ENCODE results near the gene MAPKAPK2. TPM values are rescaled to one million over a fixed set of nuclear protein-coding genes. Genes with fewer than 3 reads are reported as not detected.

Gene MAPKAPK2
- total and polyA plus RNA-seq, 2 of the 13 experiments (the other 11 are each of a cell fraction or from before 2014, with no cell fraction given): 16.6 to 34.0 TPM

DNA sequence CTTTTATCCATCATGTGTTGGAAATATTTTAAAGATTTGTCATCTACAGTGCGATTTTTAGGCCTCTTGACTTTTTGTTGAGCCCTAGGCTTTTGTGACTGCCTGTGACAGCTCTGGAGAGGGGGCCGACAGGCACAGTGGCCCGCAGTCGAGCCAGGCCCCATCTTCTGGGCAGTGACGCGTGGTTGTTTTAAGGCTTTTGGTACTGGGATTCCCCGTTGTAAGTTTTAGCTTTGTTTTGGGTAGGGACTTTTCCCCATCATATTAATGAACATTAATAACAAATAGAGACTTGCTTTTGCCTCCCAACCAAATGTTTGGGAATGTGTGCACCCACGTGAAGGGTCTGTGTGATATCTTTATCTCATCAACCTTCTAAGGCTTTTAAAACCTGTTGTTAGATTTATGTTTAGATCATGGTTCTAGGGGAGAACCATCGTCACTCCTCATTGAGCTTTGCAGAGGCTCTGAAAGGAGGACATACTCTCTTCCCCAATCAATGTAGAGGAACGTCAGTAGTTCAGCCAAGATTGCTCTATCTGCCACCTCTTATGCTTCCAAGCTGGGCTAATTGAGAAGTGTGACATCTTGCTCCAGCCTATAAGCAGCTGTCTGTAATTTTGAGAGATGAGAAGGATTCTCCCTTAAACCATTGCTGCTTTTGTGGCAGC is 34.6 kb downstream of the MAPKAPK2 start:
- Histone ChIP-seq H3K79me2 (ENCODE audit: insufficient read depth, low read length) (peaks cover 30% of the 10 kb centered on the region), H3K27me3 (ENCODE audit: control insufficient read depth in 1 of 2, insufficient read depth in 2 of 2, low read length in 2 of 2) (no peaks in the 10 kb centered on the region), H3K9ac (ENCODE audit: insufficient read depth, low read depth, low read length) (no peak overlapping the region), H3K4me1 (ENCODE audit: insufficient read depth, low read length) (peaks cover 49% of the 10 kb centered on the region), H3K36me3 (replicated peaks in 1 of 2; ENCODE audit: control insufficient read depth in 1 of 2, insufficient read depth in 2 of 2, low read length in 2 of 2) (no peaks in the 10 kb centered on the region), H3K27ac (ENCODE audit: extremely low read length, insufficient read depth, low read length) (no peak overlapping the region), H2AFZ (ENCODE audit: low read length) (no peak overlapping the region), H4K20me1 (ENCODE audit: insufficient read depth, low read length) (peaks cover 13% of the 10 kb centered on the region; the same call in 1 of the 2 replicates), H3K9me3 (ENCODE audit: low read length) (no peaks in the 10 kb centered on the region), H3K4me2 (ENCODE audit: low read depth, low read length) (no peak overlapping the region), H3K4me3 (replicated peaks in 1 of 3; ENCODE audit: insufficient read depth in 1 of 3, low read depth in 2 of 3, low read length in 3 of 3) (no peak overlapping the region)
- intact Hi-C loops (cut with micrococcal nuclease; ENCODE audit: unreplicated experiment): no loop called here
- DNase-seq (ENCODE audit: low spot score) (no peak), FAIRE-seq (no peak), ATAC-seq (no peak)
- POLR2A ChIA-PET: interaction anchor here (0.6 kb wide), 1 partner anchor 1210 kb away, joined by 3 read pairs; no protein-coding TSS in a partner anchor
- 95% methylated on average over 10 of the region's 10 CpGs for WGBS (ENCODE audit: low lambda C conversion rate)
- in situ Hi-C loops (cut with HindIII; ENCODE audit: extremely low pct_ligation_motif_present, low pct_unique_long_range_greater_than_20kb): no loop called here
- CTCF ChIA-PET (ENCODE audit: low intra/inter-chr PET ratio, low total read pairs): no interaction called here
- no peak for TF ChIP-seq YEATS2 (CRISPR knock-in tag; IDR thresholded peaks at IDR 0.05; ENCODE audit: borderline replicate concordance)
- TF ChIP-seq, protein P1, sequence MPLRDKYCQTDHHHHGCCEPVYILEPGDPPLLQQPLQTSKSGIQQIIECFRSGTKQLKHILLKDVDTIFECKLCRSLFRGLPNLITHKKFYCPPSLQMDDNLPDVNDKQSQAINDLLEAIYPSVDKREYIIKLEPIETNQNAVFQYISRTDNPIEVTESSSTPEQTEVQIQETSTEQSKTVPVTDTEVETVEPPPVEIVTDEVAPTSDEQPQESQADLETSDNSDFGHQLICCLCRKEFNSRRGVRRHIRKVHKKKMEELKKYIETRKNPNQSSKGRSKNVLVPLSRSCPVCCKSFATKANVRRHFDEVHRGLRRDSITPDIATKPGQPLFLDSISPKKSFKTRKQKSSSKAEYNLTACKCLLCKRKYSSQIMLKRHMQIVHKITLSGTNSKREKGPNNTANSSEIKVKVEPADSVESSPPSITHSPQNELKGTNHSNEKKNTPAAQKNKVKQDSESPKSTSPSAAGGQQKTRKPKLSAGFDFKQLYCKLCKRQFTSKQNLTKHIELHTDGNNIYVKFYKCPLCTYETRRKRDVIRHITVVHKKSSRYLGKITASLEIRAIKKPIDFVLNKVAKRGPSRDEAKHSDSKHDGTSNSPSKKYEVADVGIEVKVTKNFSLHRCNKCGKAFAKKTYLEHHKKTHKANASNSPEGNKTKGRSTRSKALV (CRISPR knock-in tag; IDR thresholded peaks at IDR 0.05): no peak
- TF ChIP-seq, protein P2, sequence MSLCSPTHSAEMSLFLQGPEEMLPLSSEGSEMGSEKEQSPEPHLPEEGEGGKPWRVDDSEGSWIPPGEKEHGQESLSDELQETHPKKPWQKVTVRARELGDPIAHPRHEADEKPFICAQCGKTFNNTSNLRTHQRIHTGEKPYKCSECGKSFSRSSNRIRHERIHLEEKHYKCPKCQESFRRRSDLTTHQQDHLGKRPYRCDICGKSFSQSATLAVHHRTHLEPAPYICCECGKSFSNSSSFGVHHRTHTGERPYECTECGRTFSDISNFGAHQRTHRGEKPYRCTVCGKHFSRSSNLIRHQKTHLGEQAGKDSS (CRISPR knock-in tag; IDR thresholded peaks at IDR 0.05; ENCODE audit: borderline replicate concordance, low read depth): no peak
- TF ChIP-seq TBP (CRISPR knock-in tag; IDR thresholded peaks at IDR 0.05): no peak
- TF ChIP-seq MTA1 (CRISPR knock-in tag; IDR thresholded peaks at IDR 0.05; ENCODE audit: borderline replicate concordance): no peak
- TF ChIP-seq FLYWCH1 (CRISPR knock-in tag; IDR thresholded peaks at IDR 0.05): no peak
- TF ChIP-seq ATAD3A (CRISPR knock-in tag; IDR thresholded peaks at IDR 0.05): no peak
- no peak for TF ChIP-seq SSRP1 (CRISPR knock-in tag; IDR thresholded peaks at IDR 0.05)
- TF ChIP-seq LCORL (IDR thresholded peaks at IDR 0.05): no peak
- TF ChIP-seq LCORL (CRISPR knock-in tag; IDR thresholded peaks at IDR 0.05): no peak
- TF ChIP-seq, protein P3, sequence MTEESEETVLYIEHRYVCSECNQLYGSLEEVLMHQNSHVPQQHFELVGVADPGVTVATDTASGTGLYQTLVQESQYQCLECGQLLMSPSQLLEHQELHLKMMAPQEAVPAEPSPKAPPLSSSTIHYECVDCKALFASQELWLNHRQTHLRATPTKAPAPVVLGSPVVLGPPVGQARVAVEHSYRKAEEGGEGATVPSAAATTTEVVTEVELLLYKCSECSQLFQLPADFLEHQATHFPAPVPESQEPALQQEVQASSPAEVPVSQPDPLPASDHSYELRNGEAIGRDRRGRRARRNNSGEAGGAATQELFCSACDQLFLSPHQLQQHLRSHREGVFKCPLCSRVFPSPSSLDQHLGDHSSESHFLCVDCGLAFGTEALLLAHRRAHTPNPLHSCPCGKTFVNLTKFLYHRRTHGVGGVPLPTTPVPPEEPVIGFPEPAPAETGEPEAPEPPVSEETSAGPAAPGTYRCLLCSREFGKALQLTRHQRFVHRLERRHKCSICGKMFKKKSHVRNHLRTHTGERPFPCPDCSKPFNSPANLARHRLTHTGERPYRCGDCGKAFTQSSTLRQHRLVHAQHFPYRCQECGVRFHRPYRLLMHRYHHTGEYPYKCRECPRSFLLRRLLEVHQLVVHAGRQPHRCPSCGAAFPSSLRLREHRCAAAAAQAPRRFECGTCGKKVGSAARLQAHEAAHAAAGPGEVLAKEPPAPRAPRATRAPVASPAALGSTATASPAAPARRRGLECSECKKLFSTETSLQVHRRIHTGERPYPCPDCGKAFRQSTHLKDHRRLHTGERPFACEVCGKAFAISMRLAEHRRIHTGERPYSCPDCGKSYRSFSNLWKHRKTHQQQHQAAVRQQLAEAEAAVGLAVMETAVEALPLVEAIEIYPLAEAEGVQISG (CRISPR knock-in tag; IDR thresholded peaks at IDR 0.05): no peak
- TF ChIP-seq ESRRA (CRISPR knock-in tag; IDR thresholded peaks at IDR 0.05; ENCODE audit: low read depth): no peak
- BruUV-seq (replicated peaks): no TSS peak
